HG03432 (cell line): ENCODE measurements around the gene UNC13A.

Source experiments
- ATAC-seq: cut with Tn5 transposase; IDR thresholded peaks from one replicate; pipeline ENCODE4 v1.9.1; 2021; ENCODE audit warnings: mild to moderate bottlenecking, moderate library complexity; ENCODE audit not compliant: unreplicated experiment

The UNC13A gene

GRCh38 chr19:17632577-17632976 lies 55.6 kb downstream of the UNC13A start:
- no peak for ATAC-seq

- ATAC-seq = no peak
Observed at GRCh38 chr19:17629760-17630159, 58.4 kb downstream of the UNC13A start.

GRCh38 chr19:17627921-17628320 lies 60.2 kb downstream of the UNC13A start:
- ATAC-seq = no peak

GRCh38 chr19:17627161-17627560 lies 61.0 kb downstream of the UNC13A start:
- ATAC-seq = no peak

- no peak for ATAC-seq
Observed at GRCh38 chr19:17626456-17627015, 61.6 kb downstream of the UNC13A start.

- ATAC-seq = no peak
Observed at GRCh38 chr19:17625980-17626379, 62.2 kb downstream of the UNC13A start.

- no peak for ATAC-seq
Observed at GRCh38 chr19:17625043-17625442, 63.1 kb downstream of the UNC13A start.

DNA sequence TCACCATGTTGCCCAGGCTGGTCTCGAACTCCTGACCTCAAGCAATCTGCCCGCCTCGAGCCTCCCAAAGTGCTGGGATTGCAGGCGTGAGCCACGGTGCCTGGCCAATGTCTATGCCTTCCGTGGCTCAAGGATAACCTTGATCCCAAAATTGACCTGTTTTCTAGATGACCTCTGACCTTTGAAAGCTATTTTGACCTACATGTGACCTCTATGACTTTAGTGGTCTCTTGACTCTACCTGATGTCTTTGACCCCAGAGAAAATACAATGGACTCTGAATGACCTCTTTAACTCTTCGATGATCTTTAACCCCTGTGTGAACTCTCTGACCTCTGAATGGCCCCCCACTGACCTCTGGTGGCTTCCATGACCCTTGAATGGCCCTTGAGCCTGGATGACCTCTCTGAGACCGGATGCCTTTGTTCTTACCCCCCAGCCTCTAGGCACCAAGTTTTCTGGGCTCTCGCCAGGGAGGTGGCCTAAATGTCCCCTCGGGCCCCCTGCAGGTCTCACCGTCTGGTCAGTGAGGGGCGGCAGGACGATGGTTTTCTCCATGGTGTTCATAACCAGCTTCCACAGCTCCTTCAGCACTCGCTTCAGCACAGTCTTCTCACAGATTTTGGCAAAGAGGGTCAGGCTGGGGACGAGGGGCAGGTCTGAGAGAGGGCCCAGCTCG lies 63.7 kb downstream of the UNC13A start:
- no peak for ATAC-seq

DNA sequence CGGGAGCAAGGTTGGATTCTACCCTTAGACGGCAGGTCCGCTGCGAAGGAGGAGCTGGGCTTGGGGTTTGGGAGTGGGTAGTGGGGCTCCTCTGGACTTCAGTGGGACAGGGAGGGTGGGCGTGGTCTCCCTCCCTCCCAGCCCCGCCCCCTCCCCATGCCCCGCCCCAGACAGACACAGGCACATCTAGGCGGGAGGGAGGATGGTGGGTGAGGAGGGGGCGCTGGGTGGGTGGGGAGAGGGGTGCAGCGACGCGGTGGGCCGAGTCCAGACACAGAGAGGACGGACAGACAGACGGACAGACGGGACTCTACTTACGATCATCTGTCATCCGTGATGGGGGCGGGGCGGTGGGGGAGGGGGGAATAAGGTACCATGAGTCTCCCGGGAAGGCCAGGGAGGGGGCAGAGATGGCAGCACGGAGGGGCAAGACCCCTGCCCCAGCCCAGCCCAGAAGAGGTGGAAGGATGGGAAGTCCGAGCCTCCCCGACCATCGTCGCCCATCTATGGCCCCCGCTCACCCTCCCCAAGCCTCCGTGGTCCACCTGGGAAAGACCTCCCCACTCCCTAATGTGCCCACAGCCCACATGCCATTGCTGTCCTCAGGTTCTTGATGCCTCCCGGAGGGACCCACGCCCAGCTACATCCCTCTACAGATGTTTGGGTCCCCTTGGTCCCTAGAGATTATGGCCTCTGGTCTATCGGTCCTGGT lies 64.8 kb downstream of the UNC13A start:
- ATAC-seq = no peak

GRCh38 chr19:17620696-17621095 lies 67.5 kb downstream of the UNC13A start:
- no peak for ATAC-seq

DNA sequence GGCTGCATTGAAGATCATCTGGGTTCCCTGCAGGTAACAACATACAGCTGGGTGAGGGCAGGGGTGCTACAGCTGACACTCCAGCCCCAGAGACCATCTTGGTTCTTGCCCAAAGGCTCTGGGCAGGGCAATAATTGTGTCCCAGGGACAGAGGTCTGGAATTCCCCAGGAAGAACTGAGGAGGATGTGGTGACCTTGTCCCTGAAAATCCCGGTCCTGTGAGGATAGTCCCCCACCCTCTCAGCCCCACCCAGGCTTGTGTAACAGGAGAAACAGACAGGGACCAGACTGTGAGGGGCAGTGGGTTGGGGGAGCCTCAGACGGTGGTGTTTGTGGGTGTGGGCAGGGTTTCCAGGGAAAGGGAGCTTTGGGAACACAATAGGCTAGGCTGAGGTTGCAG lies 69.2 kb downstream of the UNC13A start:
- ATAC-seq = no peak

DNA sequence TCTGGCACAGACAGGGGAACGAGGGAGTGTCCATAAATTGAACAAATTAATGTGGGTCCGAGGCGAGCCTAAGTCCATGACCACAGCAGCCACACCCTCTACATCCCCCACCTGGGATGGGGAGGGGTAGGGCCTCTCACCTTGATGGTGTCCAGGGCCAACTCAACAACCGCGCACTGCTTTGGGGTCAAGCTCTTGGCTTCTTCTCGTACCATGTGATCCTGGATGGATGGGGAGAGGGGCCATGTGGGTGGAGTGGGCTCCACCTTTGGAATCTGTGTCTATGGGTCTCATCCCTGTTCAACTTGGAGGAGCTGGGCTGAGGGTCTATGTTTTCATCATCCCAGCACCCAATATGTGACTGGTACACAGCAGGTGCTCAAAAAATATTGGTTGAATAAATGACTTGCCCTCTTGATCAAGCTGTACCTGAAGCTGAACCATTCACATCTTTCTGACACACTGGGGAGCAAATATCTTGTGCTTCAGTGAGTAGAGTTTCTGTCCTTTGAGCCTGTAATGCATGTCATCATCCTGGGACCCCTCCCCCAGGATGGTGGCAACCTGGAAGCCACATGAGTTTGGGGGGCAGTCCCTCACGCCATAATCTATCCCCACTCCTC lies 69.8 kb downstream of the UNC13A start:
- no peak for ATAC-seq

DNA sequence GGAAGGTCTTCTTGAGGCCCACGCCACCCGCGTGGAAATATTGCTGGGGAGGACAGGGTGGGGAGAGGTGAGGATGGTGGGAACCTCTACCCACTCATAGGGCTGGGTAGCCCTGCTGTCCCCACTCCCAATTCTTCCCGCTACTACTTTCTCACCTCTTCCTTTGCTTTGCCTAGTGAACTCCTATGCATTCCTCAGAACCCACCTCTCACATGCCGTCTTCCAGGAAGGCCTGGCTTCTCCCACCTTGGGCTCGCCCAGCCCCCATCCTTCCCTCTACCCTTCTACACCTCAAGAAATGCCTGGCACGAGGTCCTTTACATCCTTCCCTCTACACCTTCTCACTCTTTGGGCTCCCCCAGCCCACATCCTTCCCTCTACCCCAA lies 70.4 kb downstream of the UNC13A start:
- ATAC-seq = no peak

DNA sequence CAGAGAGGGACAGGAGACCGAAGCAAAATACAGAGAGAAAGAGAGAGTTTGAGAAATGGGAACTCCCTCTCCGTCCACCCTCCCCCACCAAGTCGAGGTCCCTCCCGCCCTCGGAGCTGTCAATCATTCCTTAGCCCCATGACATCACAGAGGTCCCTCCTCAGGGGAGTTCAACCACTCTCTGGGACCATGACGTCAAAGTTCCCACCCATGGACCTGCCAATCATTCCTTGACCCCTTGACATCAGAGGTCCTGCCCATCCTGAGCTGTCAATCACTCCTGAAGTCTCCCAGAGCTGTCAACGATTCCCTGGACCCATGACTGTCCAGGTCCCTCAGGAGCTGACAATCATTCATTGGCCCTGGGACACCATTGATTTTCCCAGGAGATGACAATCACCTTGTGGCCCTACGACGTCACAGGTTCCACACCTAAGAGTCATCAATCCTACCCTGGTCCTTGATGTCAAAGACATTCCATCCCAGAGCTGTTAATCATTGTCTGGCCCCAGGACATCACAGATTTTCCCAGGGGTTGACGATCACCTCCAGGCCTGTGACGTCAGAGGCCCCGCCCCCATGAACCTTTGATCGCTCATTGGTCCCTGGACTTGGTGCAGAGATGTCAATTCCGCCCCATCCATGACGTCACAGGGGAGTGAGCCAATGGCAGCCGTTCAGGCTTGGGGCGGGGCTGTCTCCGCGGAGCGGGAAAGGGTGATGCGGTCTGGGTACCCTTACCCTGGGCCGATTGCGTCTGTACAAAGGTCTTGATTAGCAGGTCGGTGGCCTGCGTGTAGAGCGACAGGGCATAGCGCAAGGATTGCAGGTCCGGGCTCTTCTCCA lies 71.0 kb downstream of the UNC13A start:
- ATAC-seq = no peak

DNA sequence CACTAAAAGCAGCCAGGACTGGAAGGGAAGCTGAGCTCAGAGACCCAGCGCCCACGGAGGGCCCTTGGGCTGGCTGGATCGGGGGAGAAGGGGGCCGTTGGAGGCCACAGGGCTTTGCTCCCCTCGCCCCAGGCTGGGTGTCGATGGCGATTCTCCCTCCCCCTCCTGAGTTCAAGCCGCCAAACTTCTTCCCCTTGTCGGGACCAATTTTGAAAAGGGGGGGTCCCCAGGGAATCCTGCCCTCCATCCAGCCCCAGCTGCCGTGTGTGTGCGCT lies 71.5 kb downstream of the UNC13A start:
- ATAC-seq = no peak

DNA sequence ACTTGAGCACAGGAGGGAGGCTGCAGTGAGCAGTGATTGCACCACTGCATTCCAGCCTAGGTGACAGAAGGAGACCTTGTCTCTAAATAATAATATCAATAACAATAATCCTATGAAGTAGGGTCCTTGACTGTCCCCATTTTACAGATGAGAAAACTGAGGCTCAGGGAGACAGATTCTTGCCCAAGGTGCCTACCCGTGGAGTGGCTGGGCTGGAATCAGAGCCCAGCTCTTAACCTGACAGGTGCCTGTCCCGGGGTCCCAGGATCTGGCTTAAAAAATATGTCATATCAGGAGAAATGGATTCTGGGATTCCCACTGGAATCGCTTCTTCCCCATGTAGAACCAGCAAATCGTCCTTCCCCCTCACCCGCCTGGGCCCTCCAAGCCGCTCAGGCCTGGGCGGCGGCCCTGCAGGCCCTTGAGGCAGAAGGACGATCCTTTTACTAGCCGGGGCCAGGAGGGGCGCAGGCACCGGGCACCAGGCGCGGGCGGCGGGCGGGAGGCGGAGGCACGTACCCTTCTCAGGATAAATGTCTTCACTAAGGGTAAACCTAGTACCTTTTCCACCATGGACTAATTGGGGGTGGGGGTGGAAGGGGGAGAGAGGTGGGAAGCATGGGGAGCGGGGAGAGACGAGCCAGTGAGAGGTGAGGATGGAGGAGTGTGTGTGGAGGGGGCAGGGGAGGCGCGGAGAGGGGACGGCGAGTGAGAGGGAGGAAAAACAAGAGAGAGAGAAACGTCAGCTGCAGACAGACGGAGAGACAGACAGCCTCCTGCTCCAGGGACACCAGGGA lies 72.1 kb downstream of the UNC13A start:
- no peak for ATAC-seq

DNA sequence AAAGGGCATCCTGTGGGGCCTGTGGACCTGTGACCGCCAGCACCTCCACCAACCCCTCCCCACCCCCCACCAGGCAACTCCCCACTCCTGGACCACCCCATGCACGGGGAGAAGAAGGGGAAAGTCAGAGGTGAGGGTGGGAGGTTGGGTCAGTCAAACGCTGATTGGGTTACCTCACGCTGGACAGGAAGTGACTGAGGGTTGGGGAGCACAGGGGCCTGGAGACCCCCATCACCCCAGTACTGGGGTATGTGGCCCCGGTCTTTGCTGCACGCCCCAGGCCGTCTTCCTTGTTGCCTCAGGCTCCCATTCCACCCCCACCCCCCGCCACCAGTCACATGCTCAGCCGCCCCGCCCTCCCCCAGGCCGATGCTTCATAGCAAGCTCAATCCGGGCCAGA lies 73.7 kb downstream of the UNC13A start:
- ATAC-seq = no peak

DNA sequence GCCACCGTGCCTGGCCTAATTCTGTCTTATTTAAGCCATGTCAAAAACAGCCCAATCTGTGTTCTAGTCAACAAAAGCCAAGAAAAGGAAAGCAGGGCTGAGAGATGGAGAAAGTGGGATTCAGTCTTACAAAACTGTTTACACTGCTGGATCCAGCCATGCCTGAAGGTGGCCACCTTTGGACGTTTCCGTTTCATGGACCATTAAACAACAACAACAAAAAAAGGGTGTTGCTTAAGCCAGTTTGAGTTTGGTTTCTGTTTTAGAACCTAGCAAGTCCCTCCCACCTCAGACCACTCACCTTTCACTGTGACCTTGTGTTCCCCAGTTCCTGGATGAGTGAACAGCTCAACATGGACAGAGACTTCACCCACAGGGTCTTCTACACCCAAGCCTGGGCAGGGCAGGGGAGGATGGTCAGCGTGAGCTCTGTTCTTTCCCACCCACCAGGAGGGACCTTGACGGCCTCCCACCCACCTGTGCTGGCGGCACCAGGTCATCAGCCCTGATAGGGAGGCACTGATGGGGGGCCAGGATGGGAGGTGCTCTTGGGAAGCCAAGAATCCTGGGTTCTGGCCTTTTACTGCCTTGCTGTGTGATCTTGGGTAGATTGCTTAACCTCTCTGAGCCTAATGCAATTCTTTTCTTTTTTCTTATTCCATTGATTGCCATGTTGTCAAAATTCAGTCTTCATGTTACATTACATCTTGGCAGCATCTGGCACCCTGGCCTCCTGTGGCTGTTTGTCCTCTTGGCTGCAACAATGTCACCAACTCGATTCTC lies 76.5 kb downstream of the UNC13A start:
- no peak for ATAC-seq

DNA sequence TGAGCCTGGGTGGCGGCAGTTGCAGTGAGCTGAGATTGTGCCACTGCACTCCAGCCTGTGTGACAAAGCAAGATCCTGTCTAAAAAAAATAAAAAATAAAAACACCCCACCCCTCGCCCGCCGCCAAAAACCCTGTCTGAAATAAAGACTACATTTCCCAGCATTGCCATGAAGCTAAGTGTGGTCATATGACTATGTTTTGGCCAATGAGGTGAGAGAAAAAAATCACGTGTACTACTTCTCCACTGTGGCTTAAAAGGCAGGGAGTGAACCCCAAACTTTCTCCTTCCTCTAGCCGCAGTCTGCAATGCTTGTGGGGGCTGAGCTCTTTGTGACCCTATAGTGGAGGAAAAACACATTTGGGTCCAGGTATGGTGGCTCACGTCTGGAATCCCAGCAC lies 77.8 kb downstream of the UNC13A start:
- ATAC-seq = no peak

DNA sequence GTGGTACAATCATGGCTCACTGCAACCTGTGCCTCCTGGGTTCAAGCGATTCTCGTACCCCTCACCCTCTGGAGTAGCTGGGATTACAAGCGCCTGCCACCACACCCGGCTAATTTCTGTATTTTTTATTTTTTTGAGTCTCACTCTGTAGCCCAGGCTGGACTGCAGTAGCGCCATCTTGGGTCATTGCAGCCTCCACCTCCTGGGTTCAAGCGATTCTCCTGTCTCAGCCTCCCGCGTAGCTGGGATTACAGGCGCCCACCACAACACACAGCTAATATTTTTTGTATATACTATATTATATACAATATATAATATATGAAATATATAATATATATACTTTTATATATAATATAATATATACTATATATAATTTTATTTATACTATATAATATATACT lies 80.2 kb downstream of the UNC13A start:
- no peak for ATAC-seq
